ENCODE data around the gene PSMD9. TPM values are rescaled to one million over a fixed set of nuclear protein-coding genes. Genes with fewer than 3 reads are reported as not detected.

The PSMD9 gene
- total and polyA plus RNA-seq, 4 donors = 39.0 to 57.6 (median 51.2) TPM

- 92% methylated on average over 1 of the region's 1 CpG for WGBS
- peaks cover 0 to 4% (median 1%) of the 10 kb centered on the region in 4 donors for H3K4me1 ChIP-seq (ENCODE audit: control insufficient read depth in 4 of 4, insufficient read depth in 4 of 4, low read length in 3 of 4)
- no peak for TF ChIP-seq RAD21 (IDR thresholded peaks at IDR 0.05)
- no peak for TF ChIP-seq NR2F2 (IDR thresholded peaks at IDR 0.05)
- TF ChIP-seq MAX (IDR thresholded peaks at IDR 0.05) = no peak
- no peak for TF ChIP-seq HNF4G (IDR thresholded peaks at IDR 0.05)
- no peak for TF ChIP-seq ZBTB33 (IDR thresholded peaks at IDR 0.05)
- TF ChIP-seq RXRA (IDR thresholded peaks at IDR 0.05) = no peak
- no peak for TF ChIP-seq TAF1 (conservative IDR thresholded peaks at IDR 0.05)
- no peak for TF ChIP-seq CTCF (IDR thresholded peaks at IDR 0.05; ENCODE audit: low read depth, low read length, missing input control)
- TF ChIP-seq REST (IDR thresholded peaks at IDR 0.05) = no peak
- TF ChIP-seq EGR1 (IDR thresholded peaks at IDR 0.05; ENCODE audit: low read depth in 2 of 2) = no peak
- TF ChIP-seq SP1 (IDR thresholded peaks at IDR 0.05) = no peak
- H3K9ac ChIP-seq (ENCODE audit: low read depth in 1 of 2, low read length in 2 of 2) = no peak overlapping the region
- DNase-seq (ENCODE audit: low spot score) = no peak
- H3K36me3 ChIP-seq (ENCODE audit: control insufficient read depth in 4 of 4, insufficient read depth in 3 of 4, low read depth in 1 of 4, low read length in 3 of 4) = peaks cover 24 to 62% (median 59%) of the 10 kb centered on the region in 4 donors
- H3K27me3 ChIP-seq (ENCODE audit: control insufficient read depth in 4 of 4, insufficient read depth in 4 of 4, low read length in 3 of 4) = no peaks in the 10 kb centered on the region
- no peaks in the 10 kb centered on the region for H3K9me3 ChIP-seq (ENCODE audit: control insufficient read depth in 4 of 4, low read length in 3 of 4)
- H3K27ac ChIP-seq (ENCODE audit: low read depth in 1 of 2, low read length in 2 of 2) = no peak overlapping the region
- H3K4me3 ChIP-seq (ENCODE audit: low read depth in 1 of 3, low read length in 3 of 3) = no peak overlapping the region
Measured at GRCh38 chr12:121845701-121846100, 42.9 kb upstream of the PSMD9 start.

- H3K27ac ChIP-seq (ENCODE audit: low read depth in 1 of 2, low read length in 2 of 2) = no peak overlapping the region
- no peaks in the 10 kb centered on the region for H3K9me3 ChIP-seq (ENCODE audit: control insufficient read depth in 4 of 4, low read length in 3 of 4)
- H3K9ac ChIP-seq (ENCODE audit: low read depth in 1 of 2, low read length in 2 of 2) = no peak overlapping the region
- no peaks in the 10 kb centered on the region for H3K27me3 ChIP-seq (ENCODE audit: control insufficient read depth in 4 of 4, insufficient read depth in 4 of 4, low read length in 3 of 4)
- no peak for TF ChIP-seq RXRA (IDR thresholded peaks at IDR 0.05)
- no peak for TF ChIP-seq HNF4G (IDR thresholded peaks at IDR 0.05)
- TF ChIP-seq TAF1 (conservative IDR thresholded peaks at IDR 0.05) = no peak
- TF ChIP-seq MAX (IDR thresholded peaks at IDR 0.05) = no peak
- TF ChIP-seq HNF4A (conservative IDR thresholded peaks at IDR 0.05) = no peak
- TF ChIP-seq EGR1 (IDR thresholded peaks at IDR 0.05; ENCODE audit: low read depth in 2 of 2) = no peak
- TF ChIP-seq FOXA1 (IDR thresholded peaks at IDR 0.05) = no peak
- no peak for TF ChIP-seq FOXA2 (IDR thresholded peaks at IDR 0.05)
- no peak for TF ChIP-seq SP1 (IDR thresholded peaks at IDR 0.05)
- TF ChIP-seq YY1 (IDR thresholded peaks at IDR 0.05) = no peak
- peaks cover 0 to under 1% (median 0%) of the 10 kb centered on the region in 4 donors for H3K4me1 ChIP-seq (ENCODE audit: control insufficient read depth in 4 of 4, insufficient read depth in 4 of 4, low read length in 3 of 4)
- 96% methylated on average over 6 of the region's 6 CpGs for WGBS
- H3K36me3 ChIP-seq (ENCODE audit: control insufficient read depth in 4 of 4, insufficient read depth in 3 of 4, low read depth in 1 of 4, low read length in 3 of 4) = peaks cover 22 to 46% (median 42%) of the 10 kb centered on the region in 4 donors
- H3K4me3 ChIP-seq (ENCODE audit: low read depth in 1 of 3, low read length in 3 of 3) = no peak overlapping the region
- no peak for DNase-seq (ENCODE audit: low spot score)
Measured at GRCh38 chr12:121849211-121849610, 39.4 kb upstream of the PSMD9 start.
